Natural killer cell (primary cell): Measurements from ENCODE around the gene GART. TPM values are rescaled to one million over a fixed set of nuclear protein-coding genes. Genes with fewer than 3 reads are reported as not detected.
A peak's percentile ranks its signal among the peaks of the same experiment; 100 is the strongest.

ENCODE experiments used
- ATAC-seq, 3 donors: fragments of 150-1000 bp in 2 of 3; fragments of 200-7000 bp in 1 of 3; cut with Tn5 transposase; 1 replicate in 1 of 3; 2 replicates in 2 of 3; pipeline ENCODE4 v1.10.0; 2021; ENCODE audit warnings: mild to moderate bottlenecking in 2 of 3, moderate library complexity in 2 of 3
- DNase-seq, 2 donors: peaks; one replicate each; pipeline versions ENCODE4 v3.0.0 to v3.0.0-alpha.2; 2013 to 2021; ENCODE audit warnings: mixed read lengths in 1 of 2
- H3K27ac ChIP-seq: one replicate; pipeline ENCODE4 v1.5.1; 2013; ENCODE audit warnings: mild to moderate bottlenecking, low read length
- H3K27me3 ChIP-seq: one replicate; pipeline ENCODE4 v1.6.1; 2013; ENCODE audit warnings: low read length; ENCODE audit not compliant: control insufficient read depth, insufficient read depth
- H3K36me3 ChIP-seq: one replicate; pipeline ENCODE4 v1.6.1; 2013; ENCODE audit warnings: low read length; ENCODE audit not compliant: control insufficient read depth, insufficient read depth
- H3K4me1 ChIP-seq: one replicate; pipeline ENCODE4 v1.6.1; 2013; ENCODE audit warnings: low read length; ENCODE audit not compliant: control insufficient read depth, insufficient read depth
- H3K4me3 ChIP-seq: one replicate; pipeline ENCODE4 v1.5.1; 2013; ENCODE audit warnings: low read length
- H3K9me3 ChIP-seq: one replicate; pipeline ENCODE4 v1.6.1; 2013; ENCODE audit warnings: low read length; ENCODE audit not compliant: control insufficient read depth, insufficient read depth
- H3K27ac Mint-ChIP-seq, 2 donors: one replicate each; pipeline ENCODE4 v1.8.0; 2022; ENCODE audit warnings: mild to moderate bottlenecking in 2 of 2, mixed read lengths in 2 of 2, moderate library complexity in 1 of 2
- H3K27me3 Mint-ChIP-seq, 2 donors: one replicate each; pipeline ENCODE4 v1.8.0; 2022; ENCODE audit warnings: low read depth in 2 of 2, mixed read lengths in 2 of 2
- H3K36me3 Mint-ChIP-seq: one replicate; pipeline ENCODE4 v1.8.0; 2022; ENCODE audit warnings: mixed read lengths
- H3K4me1 Mint-ChIP-seq, 2 donors: one replicate each; pipeline ENCODE4 v1.8.0; 2022; ENCODE audit warnings: mixed read lengths in 2 of 2
- H3K4me3 Mint-ChIP-seq: one replicate; pipeline ENCODE4 v1.8.0; 2022; ENCODE audit warnings: mild to moderate bottlenecking, moderate library complexity, mixed read lengths
- H3K9me3 Mint-ChIP-seq, 2 donors: one replicate each; pipeline ENCODE4 v1.8.0; 2022; ENCODE audit warnings: mixed read lengths in 2 of 2
- WGBS: methylation state at CpG from one replicate; pipeline ENCODE4 v1.1.7; 2013; ENCODE audit warnings: missing lambda C conversion rate; ENCODE audit not compliant: insufficient coverage; 5-methylcytosine and 5-hydroxymethylcytosine counted together
- intact Hi-C: fragments of 100-400 bp; cut with micrococcal nuclease; formaldehyde crosslinking; loops from one replicate; pipeline ENCODE4 v1.14.2; 2022
- total RNA-seq, 4 donors: library from RNA; stranded (reverse); fragments of 120-200 nt in 1 of 4; gene quantifications; one replicate each; pipeline versions ENCODE4 v1.2.3 to v1.2.4, GENCODE V29; 2013 to 2022
- TF ChIP-seq, protein P1 (sequence below): fragments of 200-600 bp; IDR thresholded peaks from one replicate; pipeline ENCODE4 v1.8.0; 2022; ENCODE audit warnings: antibody characterized with exemption

Gene GART
- total RNA-seq, 3 donors from 2014 or later (not counting 1 experiment from before 2014, with no cell fraction given): 33.4 to 53.1 (median 34.6) TPM

DNA sequence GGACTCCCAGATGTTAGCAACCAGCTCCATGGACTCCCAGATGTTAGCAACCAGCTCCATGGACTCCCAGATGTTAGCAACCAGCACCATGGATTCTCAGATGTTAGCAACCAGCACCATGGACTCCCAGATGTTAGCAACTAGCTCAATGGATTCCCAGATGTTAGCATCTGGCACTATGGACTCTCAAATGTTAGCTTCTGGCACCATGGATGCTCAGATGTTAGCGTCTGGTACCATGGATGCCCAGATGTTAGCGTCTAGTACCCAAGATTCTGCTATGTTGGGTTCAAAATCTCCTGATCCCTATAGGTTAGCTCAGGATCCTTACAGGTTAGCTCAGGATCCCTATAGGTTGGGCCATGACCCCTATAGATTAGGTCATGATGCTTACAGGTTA lies 9.7 kb upstream of the GART start:
- no peak overlapping the region for H3K4me3 ChIP-seq
- peaks cover 91% of the 10 kb centered on the region for H3K36me3 ChIP-seq
- no peaks in the 10 kb centered on the region for H3K27me3 ChIP-seq
- WGBS: 99% methylated on average over 2 of the region's 2 CpGs
- H3K27me3 Mint-ChIP-seq: no peaks in the 10 kb centered on the region
- no peak for ATAC-seq
- no peaks in the 10 kb centered on the region for H3K9me3 Mint-ChIP-seq
- H3K4me1 Mint-ChIP-seq: peaks cover 34 to 47% of the 10 kb centered on the region in 2 donors
- peaks cover 24% of the 10 kb centered on the region for H3K36me3 Mint-ChIP-seq
- H3K27ac Mint-ChIP-seq: peak overlapping the region in 1 of 2 donors; percentile 69
- no peaks in the 10 kb centered on the region for H3K9me3 ChIP-seq
- H3K4me1 ChIP-seq: no peaks in the 10 kb centered on the region
- intact Hi-C loops: no loop called here
- H3K4me3 Mint-ChIP-seq: no peak overlapping the region
- TF ChIP-seq, protein P1, sequence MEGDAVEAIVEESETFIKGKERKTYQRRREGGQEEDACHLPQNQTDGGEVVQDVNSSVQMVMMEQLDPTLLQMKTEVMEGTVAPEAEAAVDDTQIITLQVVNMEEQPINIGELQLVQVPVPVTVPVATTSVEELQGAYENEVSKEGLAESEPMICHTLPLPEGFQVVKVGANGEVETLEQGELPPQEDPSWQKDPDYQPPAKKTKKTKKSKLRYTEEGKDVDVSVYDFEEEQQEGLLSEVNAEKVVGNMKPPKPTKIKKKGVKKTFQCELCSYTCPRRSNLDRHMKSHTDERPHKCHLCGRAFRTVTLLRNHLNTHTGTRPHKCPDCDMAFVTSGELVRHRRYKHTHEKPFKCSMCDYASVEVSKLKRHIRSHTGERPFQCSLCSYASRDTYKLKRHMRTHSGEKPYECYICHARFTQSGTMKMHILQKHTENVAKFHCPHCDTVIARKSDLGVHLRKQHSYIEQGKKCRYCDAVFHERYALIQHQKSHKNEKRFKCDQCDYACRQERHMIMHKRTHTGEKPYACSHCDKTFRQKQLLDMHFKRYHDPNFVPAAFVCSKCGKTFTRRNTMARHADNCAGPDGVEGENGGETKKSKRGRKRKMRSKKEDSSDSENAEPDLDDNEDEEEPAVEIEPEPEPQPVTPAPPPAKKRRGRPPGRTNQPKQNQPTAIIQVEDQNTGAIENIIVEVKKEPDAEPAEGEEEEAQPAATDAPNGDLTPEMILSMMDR: no peak
- no peak overlapping the region for H3K27ac ChIP-seq
- DNase-seq: no peak

DNA sequence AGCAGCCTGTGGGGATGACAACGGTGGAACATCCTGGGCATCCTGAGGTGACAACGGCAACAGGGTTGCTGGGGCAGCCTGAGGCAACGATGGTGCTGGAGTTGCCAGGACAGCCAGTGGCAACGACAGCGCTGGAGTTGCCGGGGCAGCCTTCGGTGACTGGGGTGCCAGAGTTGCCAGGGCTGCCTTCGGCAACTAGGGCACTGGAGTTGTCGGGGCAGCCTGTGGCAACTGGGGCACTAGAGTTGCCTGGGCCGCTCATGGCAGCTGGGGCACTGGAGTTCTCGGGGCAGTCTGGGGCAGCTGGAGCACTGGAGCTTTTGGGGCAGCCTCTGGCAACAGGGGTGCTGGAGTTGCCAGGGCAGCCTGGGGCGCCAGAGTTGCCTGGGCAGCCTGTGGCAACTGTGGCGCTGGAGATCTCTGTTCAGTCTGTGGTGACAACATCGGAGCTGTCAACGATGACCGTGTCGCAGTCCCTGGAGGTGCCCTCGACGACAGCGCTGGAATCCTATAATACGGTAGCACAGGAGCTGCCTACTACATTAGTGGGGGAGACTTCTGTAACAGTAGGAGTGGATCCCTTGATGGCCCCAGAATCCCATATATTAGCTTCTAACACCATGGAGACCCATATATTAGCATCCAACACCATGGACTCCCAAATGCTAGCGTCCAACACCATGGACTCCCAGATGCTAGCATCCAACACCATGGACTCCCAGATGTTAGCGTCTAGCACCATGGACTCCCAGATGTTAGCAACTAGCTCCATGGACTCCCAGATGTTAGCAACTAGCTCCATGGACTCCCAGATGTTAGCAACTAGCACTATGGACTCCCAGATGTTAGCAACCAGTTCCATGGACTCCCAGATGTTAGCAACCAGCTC lies 9.1 kb upstream of the GART start:
- peak; percentile 10 to 14 (median 10) for ATAC-seq
- no peak overlapping the region for H3K27ac Mint-ChIP-seq

DNA sequence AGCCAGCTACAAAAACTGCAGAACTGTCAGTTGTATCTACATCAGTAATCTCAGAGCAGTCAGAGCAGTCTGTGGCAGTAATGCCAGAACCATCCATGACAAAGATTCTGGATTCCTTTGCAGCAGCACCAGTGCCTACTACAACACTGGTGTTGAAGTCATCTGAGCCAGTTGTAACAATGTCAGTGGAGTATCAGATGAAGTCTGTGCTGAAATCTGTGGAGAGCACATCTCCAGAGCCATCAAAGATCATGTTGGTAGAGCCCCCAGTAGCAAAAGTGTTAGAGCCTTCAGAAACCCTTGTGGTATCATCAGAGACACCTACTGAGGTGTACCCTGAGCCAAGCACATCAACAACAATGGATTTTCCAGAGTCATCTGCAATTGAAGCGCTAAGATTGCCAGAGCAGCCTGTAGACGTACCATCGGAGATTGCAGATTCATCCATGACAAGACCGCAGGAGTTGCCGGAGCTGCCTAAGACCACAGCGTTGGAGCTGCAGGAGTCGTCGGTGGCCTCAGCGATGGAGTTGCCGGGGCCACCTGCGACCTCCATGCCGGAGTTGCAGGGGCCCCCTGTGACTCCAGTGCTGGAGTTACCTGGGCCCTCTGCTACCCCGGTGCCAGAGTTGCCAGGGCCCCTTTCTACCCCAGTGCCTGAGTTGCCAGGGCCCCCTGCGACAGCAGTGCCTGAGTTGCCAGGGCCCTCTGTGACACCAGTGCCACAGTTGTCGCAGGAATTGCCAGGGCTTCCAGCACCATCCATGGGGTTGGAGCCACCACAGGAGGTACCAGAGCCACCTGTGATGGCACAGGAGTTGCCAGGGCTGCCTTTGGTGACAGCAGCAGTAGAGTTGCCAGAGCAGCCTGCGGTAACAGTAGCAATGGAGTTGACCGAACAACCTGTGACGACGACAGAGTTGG lies 8.2 kb upstream of the GART start:
- no peak overlapping the region for H3K4me3 Mint-ChIP-seq
- ATAC-seq (peak; percentile 7 to 27 (median 13)), DNase-seq (no peak)
- no peak overlapping the region for H3K4me3 ChIP-seq
- H3K27ac ChIP-seq: no peak overlapping the region
- peaks cover 81% of the 10 kb centered on the region for H3K36me3 ChIP-seq
- intact Hi-C loops: no loop called here
- H3K4me1 ChIP-seq: no peaks in the 10 kb centered on the region
- no peaks in the 10 kb centered on the region for H3K9me3 ChIP-seq
- no peak overlapping the region for H3K27ac Mint-ChIP-seq
- TF ChIP-seq, protein P1: no peak
- 96% methylated on average over 19 of the region's 19 CpGs for WGBS
- peaks cover 23% of the 10 kb centered on the region for H3K36me3 Mint-ChIP-seq
- no peaks in the 10 kb centered on the region for H3K27me3 ChIP-seq
- no peaks in the 10 kb centered on the region for H3K9me3 Mint-ChIP-seq
- peaks cover 29 to 39% of the 10 kb centered on the region in 2 donors for H3K4me1 Mint-ChIP-seq
- H3K27me3 Mint-ChIP-seq: no peaks in the 10 kb centered on the region

More for the DNA sequence above, 9.1 kb upstream of the GART start:
- TF ChIP-seq, protein P1: no peak
- no peak overlapping the region for H3K27ac ChIP-seq
- peaks cover 90% of the 10 kb centered on the region for H3K36me3 ChIP-seq
- no peaks in the 10 kb centered on the region for H3K9me3 ChIP-seq
- no peaks in the 10 kb centered on the region for H3K27me3 ChIP-seq
- H3K4me3 ChIP-seq: no peak overlapping the region
- Mint-ChIP-seq H3K27me3 (no peaks in the 10 kb centered on the region), H3K4me1 (peaks cover 31 to 43% of the 10 kb centered on the region in 2 donors), H3K4me3 (no peak overlapping the region), H3K36me3 (peaks cover 23% of the 10 kb centered on the region), H3K9me3 (no peaks in the 10 kb centered on the region)
- 97% methylated on average over 20 of the region's 23 CpGs for WGBS
- no peak for DNase-seq
- H3K4me1 ChIP-seq: no peaks in the 10 kb centered on the region
- intact Hi-C loops: no loop called here
